CD4-positive, alpha-beta T cell treated with Interleukin-21 for 1 hour (primary cell): ENCODE measurements around the gene WBP4.

ENCODE experiments used
- DNase-seq: peaks from one replicate; pipeline ENCODE4 v3.0.0-alpha.2; 2020

WBP4 gene

GRCh38 chr13:41049480-41050440, 11.5 kb upstream of the WBP4 start:
- no peak for DNase-seq

- no peak for DNase-seq
These were observed 8.9 kb upstream of the WBP4 start for GRCh38 chr13:41052441-41052840.

- DNase-seq = peak; percentile 20
These were observed 7.9 kb upstream of the WBP4 start for GRCh38 chr13:41053384-41053826.

- peak; percentile 74 for DNase-seq
These were observed 7.0 kb upstream of the WBP4 start for GRCh38 chr13:41054212-41054877.

GRCh38 chr13:41054919-41055619, 6.2 kb upstream of the WBP4 start:
- no peak for DNase-seq

- DNase-seq = no peak
These were observed 5.1 kb upstream of the WBP4 start for GRCh38 chr13:41056194-41056593.

GRCh38 chr13:41056826-41057711, 4.2 kb upstream of the WBP4 start:
- DNase-seq = no peak

GRCh38 chr13:41058295-41059070, 2.8 kb upstream of the WBP4 start:
- DNase-seq = no peak

GRCh38 chr13:41059456-41060081, 1.7 kb upstream of the WBP4 start:
- DNase-seq = no peak

GRCh38 chr13:41060082-41060723, 1.1 kb upstream of the WBP4 start:
- DNase-seq = peak; percentile 70

- DNase-seq = peak; percentile 84
These were observed 610 bp upstream of the WBP4 start for GRCh38 chr13:41060724-41061074.

- peak; percentile 4 for DNase-seq
These were observed 867 bp downstream of the WBP4 start for GRCh38 chr13:41061914-41062837.

GRCh38 chr13:41064493-41064892, 3.2 kb downstream of the WBP4 start:
- DNase-seq = no peak

GRCh38 chr13:41065078-41065477, 3.8 kb downstream of the WBP4 start:
- no peak for DNase-seq

GRCh38 chr13:41074523-41074922, 13.2 kb downstream of the WBP4 start:
- DNase-seq = no peak

- DNase-seq = peak; percentile 58
These were observed 13.7 kb downstream of the WBP4 start for GRCh38 chr13:41075034-41075433.

- no peak for DNase-seq
These were observed 14.2 kb downstream of the WBP4 start for GRCh38 chr13:41075485-41075884.

GRCh38 chr13:41077475-41077874, 16.2 kb downstream of the WBP4 start:
- DNase-seq = no peak

GRCh38 chr13:41079725-41080124, 18.4 kb downstream of the WBP4 start:
- DNase-seq = no peak
